ENCODE measurements around the gene AMACR. TPM values are rescaled to one million over a fixed set of nuclear protein-coding genes. Genes with fewer than 3 reads are reported as not detected.
"Not testable (repeated sequence)": the region's sequence is repeated elsewhere in the genome, so short reads cannot be mapped to it uniquely, and the experiment has no call there.

Gene AMACR
- total and polyA plus RNA-seq, 2 experiments from 2014 or later = 6.7 to 12.6 TPM

DNA sequence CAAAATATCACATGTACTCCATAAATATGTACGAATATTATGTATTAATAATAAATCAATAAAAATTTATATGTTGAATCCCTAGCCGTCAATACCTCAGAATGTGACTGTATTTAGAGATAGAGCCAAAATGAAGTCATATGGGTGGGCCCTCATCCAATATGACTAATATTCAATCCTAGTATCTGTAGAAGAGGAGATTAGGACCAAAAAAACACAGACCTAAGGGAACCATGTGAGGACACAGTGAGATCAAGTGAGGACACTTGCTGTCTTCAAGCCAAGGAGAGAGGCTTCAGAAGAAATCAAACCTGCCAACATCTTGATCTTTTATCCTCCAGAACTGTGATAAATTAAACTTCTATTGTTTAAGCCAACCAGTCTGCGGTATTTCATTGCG, 3.7 kb upstream of the AMACR start:
- H3K27ac Mint-ChIP-seq = no peak overlapping the region
- Histone ChIP-seq H3K27ac (ENCODE audit: low read depth) (no peak overlapping the region), H3K79me2 (replicated peaks; ENCODE audit: insufficient read depth) (no peaks in the 10 kb centered on the region), H3K4me2 (no peak overlapping the region), H4K20me1 (replicated peaks; ENCODE audit: insufficient read depth) (no peaks in the 10 kb centered on the region), H3F3A (replicated peaks; ENCODE audit: low read depth) (no peaks in the 10 kb centered on the region), H3K4me1 (ENCODE audit: insufficient read depth) (peaks cover 5% of the 10 kb centered on the region; the same call in 1 of the 2 replicates), H3K9me2 (ENCODE audit: insufficient read depth) (no peaks in the 10 kb centered on the region), H2AFZ (no peak overlapping the region), H3K4me3 (no peak overlapping the region), H3K27me3 (ENCODE audit: insufficient read depth) (no peaks in the 10 kb centered on the region), H3K36me3 (ENCODE audit: insufficient read depth) (no peaks in the 10 kb centered on the region)
- peaks cover 10% of the 10 kb centered on the region for H3K27me3 Mint-ChIP-seq (ENCODE audit: insufficient read depth, low read depth, poor library complexity)
- H3K36me3 Mint-ChIP-seq (ENCODE audit: low read depth) = no peaks in the 10 kb centered on the region
- peaks cover 12% of the 10 kb centered on the region; the same call in 2 of the 3 replicates for H3K4me1 Mint-ChIP-seq
- H3K4me3 Mint-ChIP-seq = no peak overlapping the region
- ATAC-seq = no peak
- TF ChIP-seq, protein P1, sequence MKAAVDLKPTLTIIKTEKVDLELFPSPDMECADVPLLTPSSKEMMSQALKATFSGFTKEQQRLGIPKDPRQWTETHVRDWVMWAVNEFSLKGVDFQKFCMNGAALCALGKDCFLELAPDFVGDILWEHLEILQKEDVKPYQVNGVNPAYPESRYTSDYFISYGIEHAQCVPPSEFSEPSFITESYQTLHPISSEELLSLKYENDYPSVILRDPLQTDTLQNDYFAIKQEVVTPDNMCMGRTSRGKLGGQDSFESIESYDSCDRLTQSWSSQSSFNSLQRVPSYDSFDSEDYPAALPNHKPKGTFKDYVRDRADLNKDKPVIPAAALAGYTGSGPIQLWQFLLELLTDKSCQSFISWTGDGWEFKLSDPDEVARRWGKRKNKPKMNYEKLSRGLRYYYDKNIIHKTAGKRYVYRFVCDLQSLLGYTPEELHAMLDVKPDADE (IDR thresholded peaks at IDR 0.05) = no peak
- no peak for TF ChIP-seq ZNF331 (CRISPR knock-in tag; IDR thresholded peaks at IDR 0.05; ENCODE audit: low read depth)
- TF ChIP-seq, protein P2, sequence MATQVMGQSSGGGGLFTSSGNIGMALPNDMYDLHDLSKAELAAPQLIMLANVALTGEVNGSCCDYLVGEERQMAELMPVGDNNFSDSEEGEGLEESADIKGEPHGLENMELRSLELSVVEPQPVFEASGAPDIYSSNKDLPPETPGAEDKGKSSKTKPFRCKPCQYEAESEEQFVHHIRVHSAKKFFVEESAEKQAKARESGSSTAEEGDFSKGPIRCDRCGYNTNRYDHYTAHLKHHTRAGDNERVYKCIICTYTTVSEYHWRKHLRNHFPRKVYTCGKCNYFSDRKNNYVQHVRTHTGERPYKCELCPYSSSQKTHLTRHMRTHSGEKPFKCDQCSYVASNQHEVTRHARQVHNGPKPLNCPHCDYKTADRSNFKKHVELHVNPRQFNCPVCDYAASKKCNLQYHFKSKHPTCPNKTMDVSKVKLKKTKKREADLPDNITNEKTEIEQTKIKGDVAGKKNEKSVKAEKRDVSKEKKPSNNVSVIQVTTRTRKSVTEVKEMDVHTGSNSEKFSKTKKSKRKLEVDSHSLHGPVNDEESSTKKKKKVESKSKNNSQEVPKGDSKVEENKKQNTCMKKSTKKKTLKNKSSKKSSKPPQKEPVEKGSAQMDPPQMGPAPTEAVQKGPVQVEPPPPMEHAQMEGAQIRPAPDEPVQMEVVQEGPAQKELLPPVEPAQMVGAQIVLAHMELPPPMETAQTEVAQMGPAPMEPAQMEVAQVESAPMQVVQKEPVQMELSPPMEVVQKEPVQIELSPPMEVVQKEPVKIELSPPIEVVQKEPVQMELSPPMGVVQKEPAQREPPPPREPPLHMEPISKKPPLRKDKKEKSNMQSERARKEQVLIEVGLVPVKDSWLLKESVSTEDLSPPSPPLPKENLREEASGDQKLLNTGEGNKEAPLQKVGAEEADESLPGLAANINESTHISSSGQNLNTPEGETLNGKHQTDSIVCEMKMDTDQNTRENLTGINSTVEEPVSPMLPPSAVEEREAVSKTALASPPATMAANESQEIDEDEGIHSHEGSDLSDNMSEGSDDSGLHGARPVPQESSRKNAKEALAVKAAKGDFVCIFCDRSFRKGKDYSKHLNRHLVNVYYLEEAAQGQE (IDR thresholded peaks at IDR 0.05; ENCODE audit: unreplicated experiment) = no peak
- TF ChIP-seq, protein P3, sequence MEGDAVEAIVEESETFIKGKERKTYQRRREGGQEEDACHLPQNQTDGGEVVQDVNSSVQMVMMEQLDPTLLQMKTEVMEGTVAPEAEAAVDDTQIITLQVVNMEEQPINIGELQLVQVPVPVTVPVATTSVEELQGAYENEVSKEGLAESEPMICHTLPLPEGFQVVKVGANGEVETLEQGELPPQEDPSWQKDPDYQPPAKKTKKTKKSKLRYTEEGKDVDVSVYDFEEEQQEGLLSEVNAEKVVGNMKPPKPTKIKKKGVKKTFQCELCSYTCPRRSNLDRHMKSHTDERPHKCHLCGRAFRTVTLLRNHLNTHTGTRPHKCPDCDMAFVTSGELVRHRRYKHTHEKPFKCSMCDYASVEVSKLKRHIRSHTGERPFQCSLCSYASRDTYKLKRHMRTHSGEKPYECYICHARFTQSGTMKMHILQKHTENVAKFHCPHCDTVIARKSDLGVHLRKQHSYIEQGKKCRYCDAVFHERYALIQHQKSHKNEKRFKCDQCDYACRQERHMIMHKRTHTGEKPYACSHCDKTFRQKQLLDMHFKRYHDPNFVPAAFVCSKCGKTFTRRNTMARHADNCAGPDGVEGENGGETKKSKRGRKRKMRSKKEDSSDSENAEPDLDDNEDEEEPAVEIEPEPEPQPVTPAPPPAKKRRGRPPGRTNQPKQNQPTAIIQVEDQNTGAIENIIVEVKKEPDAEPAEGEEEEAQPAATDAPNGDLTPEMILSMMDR (conservative IDR thresholded peaks at IDR 0.05; ENCODE audit: low read depth in 2 of 2) = no peak
- DNase-seq (ENCODE audit: low spot score) = no peak
- no peaks in the 10 kb centered on the region for H3K9me3 Mint-ChIP-seq

DNA sequence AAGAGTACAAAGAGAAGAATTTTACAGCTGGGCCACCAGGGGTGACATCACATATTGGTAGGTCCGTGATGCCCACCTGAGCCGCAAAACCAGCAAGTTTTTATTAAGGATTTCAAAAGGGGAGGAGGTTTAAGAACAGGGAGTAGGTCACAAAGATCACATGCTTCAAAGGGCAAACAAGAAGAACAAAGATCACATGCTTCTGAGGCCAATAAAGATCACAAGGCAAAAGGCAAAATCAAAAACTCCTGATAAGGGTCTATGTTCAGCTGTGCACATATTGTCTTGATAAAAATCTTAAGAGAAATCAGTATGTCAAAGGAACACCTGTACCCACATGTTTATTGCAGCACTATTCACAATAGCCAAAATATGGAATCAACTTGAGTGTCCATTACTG, 2.3 kb upstream of the AMACR start:
- not testable (repeated sequence) for H3K4me1 ChIP-seq (ENCODE audit: insufficient read depth); H3K79me2 ChIP-seq (replicated peaks; ENCODE audit: insufficient read depth); H3K4me3 ChIP-seq; H3K36me3 ChIP-seq (ENCODE audit: insufficient read depth); H3K4me3 Mint-ChIP-seq; H2AFZ ChIP-seq; ATAC-seq; DNase-seq (ENCODE audit: low spot score); H3K9me2 ChIP-seq (ENCODE audit: insufficient read depth); H3K27ac ChIP-seq (ENCODE audit: low read depth); H4K20me1 ChIP-seq (replicated peaks; ENCODE audit: insufficient read depth); H3K36me3 Mint-ChIP-seq (ENCODE audit: low read depth); H3F3A ChIP-seq (replicated peaks; ENCODE audit: low read depth); H3K4me2 ChIP-seq; H3K27ac Mint-ChIP-seq; H3K9me3 Mint-ChIP-seq; H3K27me3 ChIP-seq (ENCODE audit: insufficient read depth)
- Mint-ChIP-seq H3K27me3 (ENCODE audit: insufficient read depth, low read depth, poor library complexity) (peaks cover 10% of the 10 kb centered on the region), H3K4me1 (peaks cover 12% of the 10 kb centered on the region; the same call in 2 of the 3 replicates)
